Erythroblast (primary cell): Measurements from ENCODE around the gene NEK2.

Experiments used
- GATA1 ChIP-seq: IDR thresholded peaks from 2 replicates; pipeline ENCODE4 v1.6.1; 2011; ENCODE audit warnings: low read depth, mild to moderate bottlenecking, control low read depth, low read length, moderate library complexity
- POLR2A ChIP-seq: IDR thresholded peaks from 2 replicates; pipeline ENCODE4 v1.6.1; 2011; ENCODE audit warnings: mild to moderate bottlenecking, low read length

- TF ChIP-seq POLR2A (no peak), GATA1 (no peak)
Measured at GRCh38 chr1:211684791-211685190, 9.4 kb upstream of the NEK2 start.
